Astrocyte of the spinal cord (primary cell): Measurements from ENCODE around the gene DFFB.

ENCODE experiments used
- DNase-seq: peaks from one replicate; pipeline ENCODE4 v3.0.0; 2011; ENCODE audit warnings: low read depth, low spot score
- H3K4me3 ChIP-seq: 2 replicates; pipeline ENCODE4 v1.5.1; 2011; ENCODE audit warnings: low read depth, mild to moderate bottlenecking, low read length, moderate library complexity
- CTCF ChIP-seq: IDR thresholded peaks from 2 replicates; pipeline ENCODE4 v1.5.1; 2012; ENCODE audit warnings: low read depth, mild to moderate bottlenecking, low read length, inconsistent platforms
- in situ Hi-C: cut with HindIII; loops from 2 replicates; pipeline ENCODE4 v1.10.0; 2017; ENCODE audit warnings: low sequenced_read_pairs

The DFFB gene

GRCh38 chr1:3928586-3928985, 71.3 kb downstream of the DFFB start:
- no peak for DNase-seq
- in situ Hi-C loops = no loop called here
- no peak for TF ChIP-seq CTCF
- H3K4me3 ChIP-seq = no peak overlapping the region

GRCh38 chr1:3929126-3929525, 71.8 kb downstream of the DFFB start:
- in situ Hi-C loops = no loop called here
- no peak for DNase-seq
- no peak overlapping the region for H3K4me3 ChIP-seq
- TF ChIP-seq CTCF = no peak

- TF ChIP-seq CTCF = no peak
- no peak overlapping the region for H3K4me3 ChIP-seq
- in situ Hi-C loops = no loop called here
- DNase-seq = no peak
These were observed 73.2 kb downstream of the DFFB start for GRCh38 chr1:3930301-3931006.

DNA sequence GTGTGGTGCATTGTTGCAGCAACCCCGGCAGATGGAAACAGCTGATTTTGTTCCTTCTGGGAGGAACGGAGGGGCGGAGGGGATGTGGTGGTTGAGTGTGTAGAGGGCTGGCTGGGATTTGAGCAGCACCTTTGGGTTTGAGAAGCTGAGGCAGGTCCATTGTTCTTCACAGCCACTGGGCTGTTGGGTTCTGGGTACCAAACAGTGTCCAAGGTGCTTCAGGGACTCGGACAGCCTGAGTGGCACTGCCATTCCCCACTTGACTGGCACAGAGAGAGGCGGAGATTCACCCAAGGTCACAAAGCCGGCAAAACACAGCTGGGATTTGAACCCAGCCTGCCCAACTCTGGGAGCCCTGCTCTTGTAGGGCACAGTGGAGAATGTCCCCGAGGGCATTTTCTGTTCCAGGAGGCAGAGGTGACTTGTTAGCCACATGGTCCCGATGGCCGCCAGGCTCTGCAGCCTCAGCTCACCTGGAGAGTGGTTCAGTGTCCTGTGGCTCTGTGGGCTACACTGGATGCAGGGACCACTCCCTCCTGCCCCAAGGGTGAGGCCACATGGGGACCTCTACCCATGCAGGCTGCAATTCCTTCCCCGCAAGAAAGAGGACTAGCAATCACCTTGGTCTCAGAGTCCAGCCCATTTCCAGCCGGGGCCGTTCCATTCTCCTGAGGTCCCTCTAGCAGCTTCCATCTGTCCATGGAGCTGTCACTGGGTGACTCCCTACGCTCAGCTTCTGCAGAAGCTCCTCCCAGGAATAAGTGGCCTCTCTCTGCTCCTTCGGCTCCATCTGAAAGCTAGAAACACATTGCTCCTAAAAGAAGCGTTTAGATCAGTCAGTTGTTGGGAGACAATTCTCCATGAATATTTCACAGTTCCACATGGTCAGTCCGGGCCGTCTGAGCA, 74.0 kb downstream of the DFFB start:
- no peak for DNase-seq
- in situ Hi-C loops = no loop called here
- TF ChIP-seq CTCF = no peak
- no peak overlapping the region for H3K4me3 ChIP-seq

DNA sequence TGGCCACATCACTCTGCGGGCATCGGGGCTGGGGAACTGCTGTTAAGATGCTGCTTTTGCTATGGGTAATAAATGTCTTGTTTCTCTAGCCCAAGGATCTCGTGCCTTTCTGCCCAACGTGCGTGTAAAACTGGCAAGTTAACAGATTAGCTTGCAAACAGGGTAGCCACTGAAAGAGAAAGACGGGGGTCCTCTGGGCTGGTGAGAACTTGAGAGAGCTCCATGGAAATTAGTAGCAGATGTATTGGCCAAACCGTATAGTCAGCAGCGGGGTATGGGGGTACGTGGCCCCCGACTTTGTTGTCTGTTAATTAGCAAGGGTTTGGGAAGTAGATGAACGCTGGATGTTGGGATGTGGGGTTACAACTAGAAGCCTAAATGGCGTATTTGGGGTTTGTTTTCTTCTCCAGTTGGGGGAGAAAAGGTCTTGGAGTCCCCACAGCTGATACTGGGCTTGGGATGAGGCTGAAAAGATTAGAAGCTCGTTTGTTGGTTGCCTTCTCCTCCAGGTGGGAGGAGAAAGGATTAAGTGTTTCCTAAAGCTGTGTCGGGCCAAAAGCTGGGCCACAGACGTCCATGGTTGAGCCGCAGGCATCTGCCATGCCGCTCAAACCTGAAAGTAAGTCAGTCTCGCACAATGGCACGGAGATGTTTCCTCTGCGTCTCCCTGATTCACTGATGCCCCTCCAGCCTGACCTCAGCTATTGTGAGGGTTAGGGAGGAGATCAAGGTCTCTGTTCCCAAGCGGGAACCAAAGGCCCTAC, 75.1 kb downstream of the DFFB start:
- H3K4me3 ChIP-seq = no peak overlapping the region
- TF ChIP-seq CTCF = no peak
- in situ Hi-C loops = no loop called here
- no peak for DNase-seq
